GM18858 (cell line): ENCODE measurements around the gene RAC2.

ENCODE experiments used
- ATAC-seq: cut with Tn5 transposase; IDR thresholded peaks from one replicate; pipeline ENCODE4 v1.9.1; 2021; ENCODE audit not compliant: unreplicated experiment

The RAC2 gene

GRCh38 chr22:37178350-37179125 is 65.5 kb downstream of the RAC2 start:
- no peak for ATAC-seq

- no peak for ATAC-seq
These were observed 66.3 kb downstream of the RAC2 start for GRCh38 chr22:37177755-37178154.

DNA sequence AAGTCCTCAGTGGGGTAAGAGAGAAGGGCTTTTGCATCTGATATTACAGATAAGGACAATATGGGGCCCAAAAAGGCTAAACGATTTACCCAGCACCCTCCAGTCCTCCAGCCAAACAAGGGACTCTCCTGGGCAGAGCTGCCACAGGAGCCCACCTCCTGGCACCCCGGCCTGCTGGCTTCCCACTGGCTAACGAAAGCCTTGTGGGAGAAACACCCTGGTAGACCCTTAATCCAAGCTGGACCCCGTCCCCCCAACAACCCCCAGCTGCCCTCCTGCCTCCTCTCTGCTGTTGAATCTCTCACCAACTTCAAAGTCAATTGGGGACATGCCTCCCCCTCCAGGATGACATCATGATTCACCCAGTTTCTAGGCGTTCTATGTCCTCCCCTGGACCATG is 66.8 kb downstream of the RAC2 start:
- ATAC-seq = no peak

DNA sequence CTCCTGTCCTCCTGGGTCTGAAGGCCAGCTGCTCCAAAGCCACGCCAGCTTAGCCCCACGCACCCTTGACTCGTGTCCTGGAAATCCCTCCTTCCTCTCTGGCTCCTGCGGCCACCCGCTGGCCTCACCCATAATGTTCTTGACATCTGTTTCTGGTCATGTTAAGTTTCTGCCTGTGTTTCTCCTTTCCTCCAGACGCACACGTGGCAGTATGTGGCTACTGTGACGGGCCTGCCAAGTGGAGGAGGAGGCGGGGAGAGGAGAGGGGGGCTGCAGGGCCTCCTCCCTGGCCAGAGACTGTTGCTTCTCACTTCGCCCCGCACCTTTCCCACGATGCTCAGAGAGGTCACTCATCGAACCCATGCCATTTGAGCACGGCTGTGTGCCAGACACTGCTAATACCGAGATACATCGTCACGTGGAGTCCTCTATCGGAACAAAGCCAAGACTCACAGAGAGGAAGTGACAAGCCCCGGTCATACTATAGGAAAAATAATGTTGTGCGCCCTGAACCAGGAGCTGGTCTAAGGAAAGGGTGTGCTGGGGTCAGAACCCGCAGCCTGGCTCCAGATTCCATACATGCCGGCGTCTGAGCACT is 67.5 kb downstream of the RAC2 start:
- ATAC-seq = no peak

- ATAC-seq = no peak
These were observed 68.4 kb downstream of the RAC2 start for GRCh38 chr22:37175414-37176281.
